OCI-LY3 (cell line): Measurements from ENCODE around the gene GMPR.

Experiments used
- H2AFZ ChIP-seq: fragments of 200-600, 300-600 bp; shearing (Covaris generic); 2 replicates; pipeline ENCODE4 v1.6.0; 2014; ENCODE audit warnings: antibody characterized with exemption, low read depth, low read length
- H3K27ac ChIP-seq: fragments of 200-600, 300-600 bp; sonication (generic); 2 replicates; pipeline ENCODE4 v1.5.1; 2014; ENCODE audit warnings: mild to moderate bottlenecking, low read length, moderate library complexity, mixed read lengths
- H3K27me3 ChIP-seq: fragments of 200-600, 300-600 bp; sonication (generic); 2 replicates; pipeline ENCODE4 v1.6.1; 2014; ENCODE audit warnings: low read depth, low read length, mixed read lengths
- H3K36me3 ChIP-seq: fragments of 200-600, 300-600 bp; sonication (generic); replicated peaks from 2 replicates; pipeline ENCODE3; 2014; ENCODE audit warnings: low read depth, low read length, mixed read lengths
- H3K4me1 ChIP-seq: fragments of 300-600, 200-600 bp; sonication (generic); 2 replicates; pipeline ENCODE4 v1.6.1; 2014; ENCODE audit warnings: low read length, mixed read lengths
- H3K4me2 ChIP-seq: fragments of 200-600, 300-600 bp; sonication (generic); 2 replicates; pipeline ENCODE4 v1.6.1; 2014; ENCODE audit warnings: low read length, mixed read lengths
- H3K4me3 ChIP-seq: fragments of 300-600, 200-600 bp; sonication (generic); 2 replicates; pipeline ENCODE4 v1.5.1; 2014; ENCODE audit warnings: antibody characterized with exemption, mild to moderate bottlenecking, low read length, moderate library complexity
- H3K79me2 ChIP-seq: fragments of 300-600, 200-600 bp; shearing (Covaris generic); 2 replicates; pipeline ENCODE4 v1.6.1; 2014; ENCODE audit warnings: mild to moderate bottlenecking, low read length, mixed read lengths
- H3K9ac ChIP-seq: fragments of 300-600, 200-600 bp; shearing (Covaris generic); 2 replicates; pipeline ENCODE4 v1.6.0; 2014; ENCODE audit warnings: mild to moderate bottlenecking, low read length, moderate library complexity
- H3K9me3 ChIP-seq: fragments of 200-600, 300-600 bp; shearing (Covaris generic); 2 replicates; pipeline ENCODE4 v1.6.1; 2014; ENCODE audit warnings: low read length, mixed read lengths; ENCODE audit not compliant: insufficient read depth
- H4K20me1 ChIP-seq: fragments of 200-600, 300-600 bp; sonication (generic); 2 replicates; pipeline ENCODE4 v1.6.1; 2016; ENCODE audit warnings: low read length, mixed read lengths; ENCODE audit not compliant: insufficient read depth
- EZH2phosphoT487 ChIP-seq: fragments of 200-600 bp; shearing (Covaris generic); IDR thresholded peaks from 2 replicates; pipeline ENCODE4 v1.6.1; 2018; ENCODE audit warnings: antibody characterized with exemption, mixed run types, low read depth
- TF ChIP-seq, protein P1 (sequence below): fragments of 200-600, 300-600 bp; sonication (generic); IDR thresholded peaks from 2 replicates; pipeline ENCODE4 v1.5.1; 2014; ENCODE audit warnings: antibody characterized with exemption, low read length, low read depth

The GMPR gene

DNA sequence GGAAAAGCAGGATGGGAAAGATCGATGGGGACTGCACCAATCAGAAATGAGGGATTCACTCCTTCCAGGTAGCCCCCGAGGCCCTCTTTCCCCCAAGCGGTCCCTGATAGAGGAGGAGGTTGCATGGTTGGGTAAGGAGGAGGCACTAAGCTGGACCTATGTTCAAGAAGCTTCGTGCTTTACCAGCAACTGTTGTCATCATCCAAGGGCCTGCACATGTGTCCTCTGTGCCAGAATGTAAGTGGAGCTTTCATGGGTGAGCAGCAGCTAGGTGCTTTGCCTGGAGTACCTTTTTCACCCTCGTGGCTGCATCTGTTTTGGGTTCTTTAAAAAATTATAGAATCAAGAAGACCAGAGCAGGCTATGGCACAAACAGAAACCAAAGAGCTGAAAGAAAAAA lies 54.0 kb downstream of the GMPR start:
- H3K4me1 ChIP-seq = no peaks in the 10 kb centered on the region
- H2AFZ ChIP-seq = no peak overlapping the region
- H3K4me2 ChIP-seq = no peak overlapping the region
- H4K20me1 ChIP-seq = no peaks in the 10 kb centered on the region
- no peak overlapping the region for H3K9ac ChIP-seq
- no peak overlapping the region for H3K27ac ChIP-seq
- no peak for TF ChIP-seq EZH2phosphoT487
- TF ChIP-seq, protein P1, sequence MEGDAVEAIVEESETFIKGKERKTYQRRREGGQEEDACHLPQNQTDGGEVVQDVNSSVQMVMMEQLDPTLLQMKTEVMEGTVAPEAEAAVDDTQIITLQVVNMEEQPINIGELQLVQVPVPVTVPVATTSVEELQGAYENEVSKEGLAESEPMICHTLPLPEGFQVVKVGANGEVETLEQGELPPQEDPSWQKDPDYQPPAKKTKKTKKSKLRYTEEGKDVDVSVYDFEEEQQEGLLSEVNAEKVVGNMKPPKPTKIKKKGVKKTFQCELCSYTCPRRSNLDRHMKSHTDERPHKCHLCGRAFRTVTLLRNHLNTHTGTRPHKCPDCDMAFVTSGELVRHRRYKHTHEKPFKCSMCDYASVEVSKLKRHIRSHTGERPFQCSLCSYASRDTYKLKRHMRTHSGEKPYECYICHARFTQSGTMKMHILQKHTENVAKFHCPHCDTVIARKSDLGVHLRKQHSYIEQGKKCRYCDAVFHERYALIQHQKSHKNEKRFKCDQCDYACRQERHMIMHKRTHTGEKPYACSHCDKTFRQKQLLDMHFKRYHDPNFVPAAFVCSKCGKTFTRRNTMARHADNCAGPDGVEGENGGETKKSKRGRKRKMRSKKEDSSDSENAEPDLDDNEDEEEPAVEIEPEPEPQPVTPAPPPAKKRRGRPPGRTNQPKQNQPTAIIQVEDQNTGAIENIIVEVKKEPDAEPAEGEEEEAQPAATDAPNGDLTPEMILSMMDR = no peak
- no peaks in the 10 kb centered on the region for H3K79me2 ChIP-seq
- H3K36me3 ChIP-seq = no peaks in the 10 kb centered on the region
- peaks cover 14% of the 10 kb centered on the region for H3K27me3 ChIP-seq
- no peak overlapping the region for H3K4me3 ChIP-seq
- no peaks in the 10 kb centered on the region for H3K9me3 ChIP-seq

DNA sequence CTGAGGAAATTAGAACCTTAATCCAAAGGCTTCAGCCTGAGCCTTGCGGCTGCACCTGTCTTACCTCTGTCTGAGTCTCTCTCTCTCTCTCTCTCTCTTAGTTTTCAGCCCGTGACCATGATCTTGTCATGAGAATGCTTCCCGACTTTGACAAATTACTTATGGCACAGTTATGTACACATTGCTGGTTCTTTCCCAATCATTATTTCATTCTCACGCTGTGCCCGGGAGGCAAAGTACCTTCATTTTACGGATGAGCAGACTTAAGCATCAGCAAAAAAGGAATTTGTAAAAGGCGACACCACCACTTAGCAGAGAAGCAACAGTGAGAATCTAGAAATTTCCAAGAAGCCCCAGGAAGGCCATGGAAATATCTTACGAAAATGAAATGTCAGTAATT lies 54.6 kb downstream of the GMPR start:
- no peak overlapping the region for H3K4me2 ChIP-seq
- no peak overlapping the region for H3K4me3 ChIP-seq
- no peaks in the 10 kb centered on the region for H3K36me3 ChIP-seq
- H4K20me1 ChIP-seq = no peaks in the 10 kb centered on the region
- no peak overlapping the region for H2AFZ ChIP-seq
- no peak overlapping the region for H3K27ac ChIP-seq
- TF ChIP-seq, protein P1 = no peak
- TF ChIP-seq EZH2phosphoT487 = no peak
- H3K4me1 ChIP-seq = no peaks in the 10 kb centered on the region
- H3K9me3 ChIP-seq = no peaks in the 10 kb centered on the region
- no peak overlapping the region for H3K9ac ChIP-seq
- peaks cover 14% of the 10 kb centered on the region for H3K27me3 ChIP-seq
- H3K79me2 ChIP-seq = no peaks in the 10 kb centered on the region

DNA sequence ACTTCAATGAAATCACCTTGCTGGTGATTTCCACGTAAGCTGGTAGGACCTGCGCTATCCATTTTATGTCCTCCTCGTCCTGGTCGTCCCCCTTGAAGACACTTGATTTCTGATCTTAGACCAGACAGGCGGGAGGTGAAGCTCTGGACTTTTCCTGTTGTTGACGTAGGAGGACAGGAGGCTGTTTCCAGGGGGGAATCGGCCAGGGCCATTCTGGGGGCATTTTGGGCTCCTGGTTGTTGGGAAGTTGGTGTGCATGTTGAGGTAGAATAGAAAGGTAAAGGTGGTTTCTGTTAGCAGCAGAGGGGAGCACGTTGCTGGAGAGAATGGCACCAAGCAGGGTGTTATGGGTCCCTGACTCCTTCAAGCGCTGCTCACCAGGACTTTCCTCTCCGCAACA lies 56.0 kb downstream of the GMPR start:
- H3K79me2 ChIP-seq = no peaks in the 10 kb centered on the region
- no peaks in the 10 kb centered on the region for H3K9me3 ChIP-seq
- no peak overlapping the region for H3K4me3 ChIP-seq
- H3K4me1 ChIP-seq = no peaks in the 10 kb centered on the region
- H4K20me1 ChIP-seq = no peaks in the 10 kb centered on the region
- H2AFZ ChIP-seq = no peak overlapping the region
- H3K27ac ChIP-seq = no peak overlapping the region
- H3K27me3 ChIP-seq = peaks cover 14% of the 10 kb centered on the region
- TF ChIP-seq, protein P1 = no peak
- no peak for TF ChIP-seq EZH2phosphoT487
- H3K4me2 ChIP-seq = no peak overlapping the region
- H3K36me3 ChIP-seq = no peaks in the 10 kb centered on the region
- no peak overlapping the region for H3K9ac ChIP-seq

DNA sequence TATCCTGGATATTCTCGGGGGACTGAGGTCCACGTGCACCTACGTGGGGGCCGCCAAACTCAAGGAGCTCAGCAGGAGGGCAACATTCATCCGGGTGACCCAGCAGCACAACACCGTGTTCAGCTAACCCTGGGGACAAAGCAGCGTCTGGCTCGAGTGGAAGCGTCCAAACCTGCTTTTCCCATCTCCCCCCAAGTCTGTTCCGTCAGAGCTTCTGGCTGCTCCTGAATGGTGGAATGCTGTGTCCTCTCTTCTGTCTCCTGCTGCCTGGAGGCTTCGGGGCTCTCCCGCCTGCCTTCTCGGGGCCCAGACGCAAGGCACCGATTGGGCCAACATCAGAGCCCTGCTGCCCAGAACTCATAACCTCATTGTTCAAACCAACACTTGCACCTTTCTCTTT lies 56.7 kb downstream of the GMPR start:
- Histone ChIP-seq H2AFZ (no peak overlapping the region), H4K20me1 (no peaks in the 10 kb centered on the region), H3K9me3 (no peaks in the 10 kb centered on the region), H3K27me3 (peaks cover 20% of the 10 kb centered on the region), H3K4me3 (no peak overlapping the region), H3K36me3 (no peaks in the 10 kb centered on the region), H3K79me2 (no peaks in the 10 kb centered on the region), H3K4me1 (no peaks in the 10 kb centered on the region), H3K27ac (no peak overlapping the region), H3K9ac (no peak overlapping the region), H3K4me2 (no peak overlapping the region)
- TF ChIP-seq, protein P1 = no peak
- TF ChIP-seq EZH2phosphoT487 = no peak
